Endodermal cell (in vitro differentiated cells): ENCODE results near the gene PRKAG3. TPM values are rescaled to one million over a fixed set of nuclear protein-coding genes. Genes with fewer than 3 reads are reported as not detected.

ENCODE experiments used
- DNase-seq: peaks from one replicate; pipeline ENCODE4 v3.0.0-alpha.2; 2017
- H3K27ac ChIP-seq: 2 replicates; pipeline ENCODE4 v1.5.1; 2013; ENCODE audit warnings: mild to moderate bottlenecking, low read depth, low read length, moderate library complexity
- H3K27me3 ChIP-seq: 2 replicates; pipeline ENCODE4 v1.6.1; 2013; ENCODE audit warnings: mild to moderate bottlenecking, low read length, moderate library complexity; ENCODE audit not compliant: insufficient read depth, control insufficient read depth, poor library complexity, severe bottlenecking
- H3K36me3 ChIP-seq: 2 replicates; pipeline ENCODE4 v1.7.0; 2013; ENCODE audit warnings: mild to moderate bottlenecking, low read length, moderate library complexity; ENCODE audit not compliant: control insufficient read depth, insufficient read depth
- H3K4me1 ChIP-seq: one replicate; pipeline ENCODE4 v1.7.0; 2013; ENCODE audit warnings: low read length; ENCODE audit not compliant: control insufficient read depth, insufficient read depth
- H3K4me3 ChIP-seq: 2 replicates; pipeline ENCODE4 v1.5.1; 2013; ENCODE audit warnings: mild to moderate bottlenecking, low read length, moderate library complexity
- H3K9ac ChIP-seq: 2 replicates; pipeline ENCODE4 v1.6.1; 2013; ENCODE audit warnings: mild to moderate bottlenecking, low read length, moderate library complexity; ENCODE audit not compliant: poor library complexity, severe bottlenecking; ENCODE audit errors: extremely low read depth
- H3K9me3 ChIP-seq: 2 replicates; pipeline ENCODE4 v1.6.1; 2013; ENCODE audit warnings: mild to moderate bottlenecking, low read length, moderate library complexity; ENCODE audit not compliant: control insufficient read depth
- H3K27ac Mint-ChIP-seq: 2 replicates; pipeline ENCODE4 v1.8.0; 2020; ENCODE audit warnings: mixed read lengths
- H3K27me3 Mint-ChIP-seq: 2 replicates; pipeline ENCODE4 v1.8.0; 2021; ENCODE audit warnings: mild to moderate bottlenecking, mixed read lengths; ENCODE audit not compliant: insufficient read depth
- H3K36me3 Mint-ChIP-seq: 2 replicates; pipeline ENCODE4 v1.8.0; 2020; ENCODE audit warnings: low read depth, mixed read lengths
- H3K4me1 Mint-ChIP-seq: 2 replicates; pipeline ENCODE4 v1.8.0; 2020; ENCODE audit warnings: mixed read lengths
- H3K4me3 Mint-ChIP-seq: 2 replicates; pipeline ENCODE4 v1.8.0; 2020; ENCODE audit warnings: mild to moderate bottlenecking, moderate library complexity, mixed read lengths
- H3K9me3 Mint-ChIP-seq: 2 replicates; pipeline ENCODE4 v1.8.0; 2020; ENCODE audit warnings: mild to moderate bottlenecking, mixed read lengths
- CTCF ChIP-seq: fragments of 200-600 bp; sonication (generic); conservative IDR thresholded peaks from 2 replicates; pipeline ENCODE4 v1.5.0; 2021; ENCODE audit warnings: antibody characterized with exemption, mild to moderate bottlenecking
- WGBS, 2 experiments: methylation state at CpG; one replicate each; pipeline versions ENCODE4 v1.1.5 to v1.1.7; 2013; ENCODE audit warnings: missing lambda C conversion rate in 2 of 2, mixed read lengths in 1 of 2; ENCODE audit not compliant: insufficient coverage in 1 of 2, insufficient read length in 1 of 2; 5-methylcytosine and 5-hydroxymethylcytosine counted together
- total RNA-seq, 2 donors: library from RNA; stranded (reverse); fragmentation: NEBNext Ultra II Directional in 1 of 2; extraction: Animal tissue kit (Norgen Biotek cat#: 25700) in 1 of 2; gene quantifications; 2 replicates in 1 of 2; 3 replicates in 1 of 2; pipeline ENCODE4 v1.2.1, GENCODE V29; 2021

PRKAG3 gene
- total RNA-seq, 2 donors from 2014 or later = not detected

- H3K9me3 Mint-ChIP-seq = no peaks in the 10 kb centered on the region
- no peaks in the 10 kb centered on the region for H3K9me3 ChIP-seq
- no peak overlapping the region for H3K27ac Mint-ChIP-seq
- H3K9ac ChIP-seq = no peak overlapping the region
- H3K27me3 Mint-ChIP-seq = no peaks in the 10 kb centered on the region
- H3K36me3 ChIP-seq = peaks cover 41% of the 10 kb centered on the region
- H3K27me3 ChIP-seq = no peaks in the 10 kb centered on the region
- H3K4me1 Mint-ChIP-seq = no peaks in the 10 kb centered on the region
- no peaks in the 10 kb centered on the region for H3K4me1 ChIP-seq
- no peak overlapping the region for H3K27ac ChIP-seq
- H3K36me3 Mint-ChIP-seq = peaks cover 61% of the 10 kb centered on the region
- no peak for DNase-seq
- WGBS, 2 experiments = 96 to 98% methylated on average over 14 to 21 of the region's 21 CpGs
- no peak overlapping the region for H3K4me3 Mint-ChIP-seq
- no peak overlapping the region for H3K4me3 ChIP-seq
- no peak for TF ChIP-seq CTCF
Measured at GRCh38 chr2:218812096-218812815, 19.3 kb downstream of the PRKAG3 start.

GRCh38 chr2:218811382-218811781, 20.2 kb downstream of the PRKAG3 start:
- WGBS, 2 experiments = 87 to 100% methylated on average over 2 to 4 of the region's 4 CpGs
- Mint-ChIP-seq H3K27ac (no peak overlapping the region), H3K4me1 (peaks cover 2% of the 10 kb centered on the region), H3K27me3 (no peaks in the 10 kb centered on the region), H3K9me3 (no peaks in the 10 kb centered on the region), H3K4me3 (no peak overlapping the region), H3K36me3 (peaks cover 59% of the 10 kb centered on the region)
- Histone ChIP-seq H3K36me3 (peaks cover 41% of the 10 kb centered on the region), H3K9ac (no peak overlapping the region), H3K4me3 (no peak overlapping the region), H3K27ac (no peak overlapping the region), H3K27me3 (no peaks in the 10 kb centered on the region), H3K9me3 (no peaks in the 10 kb centered on the region), H3K4me1 (no peaks in the 10 kb centered on the region)
- DNase-seq = no peak
- TF ChIP-seq CTCF = no peak

GRCh38 chr2:218810256-218810655, 21.3 kb downstream of the PRKAG3 start:
- no peak overlapping the region for H3K27ac Mint-ChIP-seq
- peaks cover 52% of the 10 kb centered on the region for H3K36me3 Mint-ChIP-seq
- H3K4me3 Mint-ChIP-seq = no peak overlapping the region
- TF ChIP-seq CTCF = no peak
- Histone ChIP-seq H3K27ac (no peak overlapping the region), H3K9me3 (peaks cover under 1% of the 10 kb centered on the region), H3K36me3 (peaks cover 32% of the 10 kb centered on the region), H3K9ac (no peak overlapping the region), H3K4me3 (no peak overlapping the region), H3K27me3 (no peaks in the 10 kb centered on the region), H3K4me1 (peaks cover 5% of the 10 kb centered on the region)
- WGBS, 2 experiments = 93 to 100% methylated on average over 1 to 2 of the region's 2 CpGs
- peaks cover 11% of the 10 kb centered on the region for H3K4me1 Mint-ChIP-seq
- H3K27me3 Mint-ChIP-seq = no peaks in the 10 kb centered on the region
- peaks cover 1% of the 10 kb centered on the region for H3K9me3 Mint-ChIP-seq
- DNase-seq = no peak
